ENCODE measurements around the gene CYTH3. TPM values are rescaled to one million over a fixed set of nuclear protein-coding genes. Genes with fewer than 3 reads are reported as not detected.

CYTH3 gene
- total and polyA plus RNA-seq, 3 donors from 2014 or later = 49.3 to 82.2 (median 65.5) TPM

DNA sequence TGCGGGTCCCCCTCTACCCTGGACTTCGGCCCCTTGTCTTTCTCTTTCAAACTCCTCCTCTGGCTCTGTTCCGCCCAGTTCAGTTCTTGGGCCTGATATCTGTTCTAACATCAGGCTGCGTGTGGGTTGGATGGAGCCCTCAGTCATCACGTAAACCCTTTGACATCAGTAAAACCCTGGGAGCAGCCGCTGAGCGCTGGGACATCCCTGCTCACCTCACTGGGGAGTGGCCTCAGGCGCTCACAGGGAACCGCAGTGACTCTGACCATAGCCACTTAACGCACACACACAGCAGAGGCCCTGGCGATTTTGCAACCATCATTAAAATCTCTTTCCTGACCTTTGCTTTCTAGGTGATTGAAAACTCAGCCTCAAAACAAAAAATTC is 113.3 kb downstream of the CYTH3 start:
- Histone ChIP-seq H3K36me3 (ENCODE audit: low read depth, missing control alignments) (no peaks in the 10 kb centered on the region), H3K9me3 (no peaks in the 10 kb centered on the region), H3K4me1 (peaks cover 4% of the 10 kb centered on the region), H3K27ac (no peak overlapping the region), H3K27me3 (no peaks in the 10 kb centered on the region), H3K4me3 (no peak overlapping the region)
- DNase-seq = no peak
- TF ChIP-seq, protein P1, sequence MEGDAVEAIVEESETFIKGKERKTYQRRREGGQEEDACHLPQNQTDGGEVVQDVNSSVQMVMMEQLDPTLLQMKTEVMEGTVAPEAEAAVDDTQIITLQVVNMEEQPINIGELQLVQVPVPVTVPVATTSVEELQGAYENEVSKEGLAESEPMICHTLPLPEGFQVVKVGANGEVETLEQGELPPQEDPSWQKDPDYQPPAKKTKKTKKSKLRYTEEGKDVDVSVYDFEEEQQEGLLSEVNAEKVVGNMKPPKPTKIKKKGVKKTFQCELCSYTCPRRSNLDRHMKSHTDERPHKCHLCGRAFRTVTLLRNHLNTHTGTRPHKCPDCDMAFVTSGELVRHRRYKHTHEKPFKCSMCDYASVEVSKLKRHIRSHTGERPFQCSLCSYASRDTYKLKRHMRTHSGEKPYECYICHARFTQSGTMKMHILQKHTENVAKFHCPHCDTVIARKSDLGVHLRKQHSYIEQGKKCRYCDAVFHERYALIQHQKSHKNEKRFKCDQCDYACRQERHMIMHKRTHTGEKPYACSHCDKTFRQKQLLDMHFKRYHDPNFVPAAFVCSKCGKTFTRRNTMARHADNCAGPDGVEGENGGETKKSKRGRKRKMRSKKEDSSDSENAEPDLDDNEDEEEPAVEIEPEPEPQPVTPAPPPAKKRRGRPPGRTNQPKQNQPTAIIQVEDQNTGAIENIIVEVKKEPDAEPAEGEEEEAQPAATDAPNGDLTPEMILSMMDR (IDR thresholded peaks at IDR 0.05) = no peak
- no peak for TF ChIP-seq POLR2A (IDR thresholded peaks at IDR 0.05)
- 88 to 94% methylated on average over 11 of the region's 11 CpGs for WGBS, 2 donors
- intact Hi-C loops (cut with DNase I; ENCODE audit: low total_unique reads) = loop anchor here (10.0 kb wide), 1 partner anchor 166 kb away; no protein-coding TSS in a partner anchor

DNA sequence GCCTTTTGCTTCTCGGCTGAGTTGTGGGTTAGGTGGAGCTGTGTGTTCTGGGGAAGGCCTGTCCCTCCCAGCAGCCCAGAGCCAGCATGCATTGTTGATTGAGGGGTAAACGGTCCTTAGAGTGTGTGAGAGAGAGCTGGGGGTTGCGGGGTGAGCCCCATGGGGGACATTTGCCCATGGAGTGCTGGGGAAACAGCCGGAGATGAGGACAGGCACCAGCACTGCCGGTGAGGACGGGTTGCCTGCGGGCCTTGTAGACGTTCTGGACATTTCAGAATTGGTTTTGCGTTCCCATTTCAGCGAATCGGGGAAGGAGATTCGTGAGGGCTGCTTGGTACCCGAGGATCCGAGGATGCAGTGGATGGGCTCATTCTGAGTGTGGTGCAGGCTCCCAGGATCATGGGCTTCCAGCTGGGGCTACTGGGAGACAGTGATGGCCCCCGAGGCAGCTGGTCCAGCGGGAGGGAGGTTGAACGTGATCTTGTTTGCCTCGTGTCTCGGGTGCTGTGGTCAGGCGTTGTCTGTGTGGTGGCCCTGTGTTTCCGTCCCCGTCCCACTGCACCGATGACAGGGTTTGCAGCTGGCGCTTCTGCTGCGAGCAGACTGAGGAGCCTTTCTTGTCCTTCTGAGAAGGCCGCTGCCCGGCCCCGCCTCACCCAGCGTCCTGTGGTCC is 113.9 kb downstream of the CYTH3 start:
- TF ChIP-seq POLR2A (IDR thresholded peaks at IDR 0.05) = no peak
- TF ChIP-seq, protein P1 (IDR thresholded peaks at IDR 0.05) = no peak
- Histone ChIP-seq H3K27ac (no peak overlapping the region), H3K27me3 (no peaks in the 10 kb centered on the region), H3K36me3 (ENCODE audit: low read depth, missing control alignments) (no peaks in the 10 kb centered on the region), H3K4me1 (peaks cover 4% of the 10 kb centered on the region), H3K4me3 (no peak overlapping the region), H3K9me3 (no peaks in the 10 kb centered on the region)
- no peak for DNase-seq
- intact Hi-C loops (cut with DNase I; ENCODE audit: low total_unique reads) = loop anchor here (10.0 kb wide), 1 partner anchor 166 kb away; no protein-coding TSS in a partner anchor
- 92 to 95% methylated on average over 27 to 29 of the region's 29 CpGs for WGBS, 2 donors

DNA sequence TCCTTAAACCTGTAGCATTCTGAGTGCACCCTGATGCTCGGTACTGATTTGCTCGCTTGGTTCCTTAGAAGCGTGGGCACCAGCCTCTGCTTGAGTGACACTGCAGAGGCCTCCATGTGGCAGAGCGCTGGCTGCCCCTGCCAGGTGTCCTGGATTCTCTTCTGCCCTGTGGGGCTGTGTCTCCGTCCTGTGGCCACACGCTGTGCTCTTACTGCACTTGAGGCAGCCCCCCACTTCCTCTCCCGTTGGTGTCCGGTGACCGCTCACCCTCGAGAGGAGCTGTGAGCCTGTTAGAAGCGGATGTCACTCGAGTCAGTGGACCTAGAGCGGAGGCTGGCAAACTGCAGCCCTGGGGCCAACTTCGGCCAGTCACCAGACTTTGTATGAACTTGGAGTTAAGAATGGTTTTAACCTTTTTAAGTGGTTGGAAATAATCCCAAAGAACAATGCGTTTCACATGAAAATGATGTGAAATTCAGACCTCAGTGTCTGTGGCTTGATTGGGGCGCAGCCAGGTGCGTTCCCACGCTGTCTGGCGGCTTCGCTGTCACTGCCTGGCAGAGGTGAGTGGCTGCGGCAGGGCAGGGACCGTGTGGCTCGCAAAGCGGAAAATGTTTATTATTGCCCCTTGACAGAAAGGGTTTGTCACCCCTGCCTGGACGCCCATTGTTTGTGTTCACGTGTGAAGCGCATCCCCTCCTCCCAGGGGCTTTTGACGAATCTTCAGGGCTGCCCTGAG is 114.6 kb downstream of the CYTH3 start:
- DNase-seq = no peak
- peaks cover 4% of the 10 kb centered on the region for H3K4me1 ChIP-seq
- H3K36me3 ChIP-seq (ENCODE audit: low read depth, missing control alignments) = no peaks in the 10 kb centered on the region
- no peak for TF ChIP-seq POLR2A (IDR thresholded peaks at IDR 0.05)
- TF ChIP-seq, protein P1 (IDR thresholded peaks at IDR 0.05) = no peak
- no peak overlapping the region for H3K4me3 ChIP-seq
- no peaks in the 10 kb centered on the region for H3K9me3 ChIP-seq
- 94 to 96% methylated on average over 24 to 28 of the region's 28 CpGs for WGBS, 2 donors
- H3K27me3 ChIP-seq = no peaks in the 10 kb centered on the region
- H3K27ac ChIP-seq = no peak overlapping the region
- intact Hi-C loops (cut with DNase I; ENCODE audit: low total_unique reads) = loop anchor here (10.0 kb wide), 1 partner anchor 167 kb away; no protein-coding TSS in a partner anchor

- DNase-seq = no peak
- Histone ChIP-seq H3K36me3 (ENCODE audit: low read depth, missing control alignments) (no peaks in the 10 kb centered on the region), H3K4me1 (no peaks in the 10 kb centered on the region), H3K9me3 (no peaks in the 10 kb centered on the region), H3K27me3 (no peaks in the 10 kb centered on the region), H3K4me3 (no peak overlapping the region), H3K27ac (no peak overlapping the region)
- intact Hi-C loops (cut with DNase I; ENCODE audit: low total_unique reads) = loop anchor here (10.0 kb wide), 1 partner anchor 168 kb away; no protein-coding TSS in a partner anchor
- TF ChIP-seq, protein P1 (IDR thresholded peaks at IDR 0.05) = no peak
- no peak for TF ChIP-seq POLR2A (IDR thresholded peaks at IDR 0.05)
- WGBS, 2 donors = 95 to 97% methylated on average over 11 of the region's 11 CpGs
Measured at GRCh38 chr7:6156734-6157133, 115.7 kb downstream of the CYTH3 start.
